Neuronal stem cell (in vitro differentiated cells): Measurements from ENCODE around the gene LRRC8E.

Source experiments
- DNase-seq: peaks from one replicate; pipeline ENCODE4 v3.0.0-alpha.2; 2013; ENCODE audit warnings: low spot score
- H2AFZ ChIP-seq: one replicate; pipeline ENCODE4 v1.6.1; 2013; ENCODE audit warnings: mild to moderate bottlenecking, low read length, inconsistent platforms
- H2AK5ac ChIP-seq: 2 replicates; pipeline ENCODE4 v1.6.1; 2013; ENCODE audit warnings: low read depth, mild to moderate bottlenecking, inconsistent platforms, low read length, moderate library complexity, mixed read lengths
- H2BK120ac ChIP-seq: 2 replicates; pipeline ENCODE4 v1.6.1; 2013; ENCODE audit warnings: low read depth, mild to moderate bottlenecking, inconsistent platforms, low read length, moderate library complexity, mixed read lengths
- H2BK12ac ChIP-seq: one replicate; pipeline ENCODE4 v1.6.1; 2013; ENCODE audit warnings: low read length, inconsistent platforms
- H2BK15ac ChIP-seq: 2 replicates; pipeline ENCODE4 v1.6.1; 2013; ENCODE audit warnings: mild to moderate bottlenecking, low read length, inconsistent platforms, mixed read lengths
- H2BK5ac ChIP-seq: one replicate; pipeline ENCODE4 v1.6.1; 2013; ENCODE audit warnings: inconsistent platforms, mild to moderate bottlenecking, low read length, moderate library complexity
- H3K14ac ChIP-seq: one replicate; pipeline ENCODE4 v1.6.1; 2013; ENCODE audit warnings: low read length, inconsistent platforms
- H3K18ac ChIP-seq: 2 replicates; pipeline ENCODE4 v1.6.1; 2013; ENCODE audit warnings: low read length, inconsistent platforms
- H3K23ac ChIP-seq: 2 replicates; pipeline ENCODE4 v1.6.1; 2013; ENCODE audit warnings: low read depth, mild to moderate bottlenecking, mixed read lengths, low read length, inconsistent platforms; ENCODE audit not compliant: poor library complexity
- H3K27ac ChIP-seq: replicated peaks from 3 replicates; pipeline ENCODE4 v1.5.1; 2013; ENCODE audit warnings: low read length, inconsistent platforms
- H3K27me3 ChIP-seq, 3 experiments: 2 replicates each; pipeline ENCODE4 v1.6.1; 2013; ENCODE audit warnings: low read length in 3 of 3, mild to moderate bottlenecking in 2 of 3, inconsistent platforms in 1 of 3, low read depth in 1 of 3, mixed read lengths in 1 of 3, moderate library complexity in 1 of 3; ENCODE audit not compliant: control insufficient read depth in 3 of 3, insufficient read depth in 3 of 3
- H3K36me3 ChIP-seq, 2 donors: replicated peaks in 1 of 2; 2 replicates each; pipeline ENCODE4 v1.6.1; 2013; ENCODE audit warnings: low read length in 2 of 2; ENCODE audit not compliant: control insufficient read depth in 2 of 2, insufficient read depth in 2 of 2
- H3K4ac ChIP-seq: 2 replicates; pipeline ENCODE4 v1.6.1; 2013; ENCODE audit warnings: inconsistent platforms, mild to moderate bottlenecking, low read length, moderate library complexity
- H3K4me1 ChIP-seq, 2 donors: 1 replicate in 1 of 2; 2 replicates in 1 of 2; pipeline ENCODE4 v1.6.1; 2013; ENCODE audit warnings: low read length in 2 of 2, low read depth in 1 of 2; ENCODE audit not compliant: control insufficient read depth in 2 of 2, insufficient read depth in 1 of 2
- H3K4me2 ChIP-seq: one replicate; pipeline ENCODE4 v1.6.1; 2013; ENCODE audit warnings: mild to moderate bottlenecking, low read length, inconsistent platforms; ENCODE audit not compliant: insufficient read depth, poor library complexity, severe bottlenecking
- H3K4me3 ChIP-seq, 2 donors: 2 replicates each; pipeline ENCODE4 v1.5.1; 2013; ENCODE audit warnings: low read length in 2 of 2, mild to moderate bottlenecking in 2 of 2, inconsistent platforms in 1 of 2, moderate library complexity in 1 of 2
- H3K79me1 ChIP-seq: one replicate; pipeline ENCODE4 v1.6.1; 2013; ENCODE audit warnings: low read depth, mild to moderate bottlenecking, inconsistent platforms, low read length, moderate library complexity
- H3K9ac ChIP-seq: one replicate; pipeline ENCODE4 v1.6.1; 2013; ENCODE audit warnings: mild to moderate bottlenecking, low read depth, low read length, inconsistent platforms; ENCODE audit not compliant: poor library complexity
- H3K9me3 ChIP-seq, 2 donors: replicated peaks in 1 of 2; 2 replicates each; pipeline versions ENCODE3 to v1.6.1; 2013; ENCODE audit warnings: low read length in 2 of 2, mild to moderate bottlenecking in 2 of 2, inconsistent platforms in 1 of 2, low read depth in 1 of 2, mixed read lengths in 1 of 2, moderate library complexity in 1 of 2; ENCODE audit not compliant: control insufficient read depth in 2 of 2, insufficient read depth in 1 of 2
- H4K8ac ChIP-seq: one replicate; pipeline ENCODE4 v1.6.1; 2013; ENCODE audit warnings: low read depth, mild to moderate bottlenecking, inconsistent platforms, low read length, moderate library complexity
- H4K91ac ChIP-seq: one replicate; pipeline ENCODE4 v1.6.1; 2013; ENCODE audit warnings: low read length, low read depth, mild to moderate bottlenecking, inconsistent platforms; ENCODE audit not compliant: poor library complexity
- WGBS, 2 donors: extraction: QIAGEN DNeasy Blood & Tissue Kit; methylation state at CpG; one replicate each; pipeline ENCODE4 v1.1.7; 2013; ENCODE audit warnings: missing lambda C conversion rate in 2 of 2, mixed read lengths in 1 of 2; ENCODE audit not compliant: insufficient read length in 2 of 2, insufficient replicate concordance in 1 of 2; ENCODE audit errors: extremely low coverage in 2 of 2; 5-methylcytosine and 5-hydroxymethylcytosine counted together

Gene LRRC8E

DNA sequence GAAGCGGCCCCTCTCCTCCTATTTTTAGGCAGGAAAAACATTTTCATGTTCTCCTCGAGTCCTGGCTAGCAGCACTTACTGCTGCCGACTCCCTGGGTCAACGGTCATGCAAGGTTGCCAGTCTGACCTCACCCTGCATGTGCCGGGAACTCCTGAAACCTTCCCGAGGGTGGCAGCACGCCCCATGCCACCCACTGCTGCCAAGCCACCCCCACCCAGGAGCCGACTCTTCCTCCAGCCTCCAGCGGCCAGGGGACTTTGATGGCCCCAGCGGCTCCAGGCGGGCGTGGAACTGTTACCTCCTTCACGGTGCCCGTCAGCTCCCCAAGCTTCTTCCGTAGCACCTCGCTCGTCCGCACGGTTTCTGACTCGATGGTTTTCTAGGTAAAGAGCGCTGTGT lies 46.5 kb downstream of the LRRC8E start:
- H2AK5ac ChIP-seq: no peak overlapping the region
- no peaks in the 10 kb centered on the region for H3K4me1 ChIP-seq
- no peak overlapping the region for H3K23ac ChIP-seq
- no peak overlapping the region for H2BK12ac ChIP-seq
- H2BK120ac ChIP-seq: no peak overlapping the region
- H3K79me1 ChIP-seq: peaks cover 6% of the 10 kb centered on the region
- no peak for DNase-seq
- H3K18ac ChIP-seq: no peak overlapping the region
- peaks cover 50 to 90% of the 10 kb centered on the region in 2 donors for H3K36me3 ChIP-seq
- no peak overlapping the region for H4K8ac ChIP-seq
- no peaks in the 10 kb centered on the region for H3K9me3 ChIP-seq
- no peak overlapping the region for H2BK15ac ChIP-seq
- H2AFZ ChIP-seq: no peak overlapping the region
- no peak overlapping the region for H3K27ac ChIP-seq
- no peak overlapping the region for H3K4me3 ChIP-seq
- peak overlapping the region; percentile 44 for H3K9ac ChIP-seq
- no CpG with 5 or more reads among the region's 21 CpGs for WGBS, 2 donors
- H4K91ac ChIP-seq: no peak overlapping the region
- H3K14ac ChIP-seq: no peak overlapping the region
- no peak overlapping the region for H3K4ac ChIP-seq
- H2BK5ac ChIP-seq: no peak overlapping the region
- no peak overlapping the region for H3K4me2 ChIP-seq
- H3K27me3 ChIP-seq: no peaks in the 10 kb centered on the region

DNA sequence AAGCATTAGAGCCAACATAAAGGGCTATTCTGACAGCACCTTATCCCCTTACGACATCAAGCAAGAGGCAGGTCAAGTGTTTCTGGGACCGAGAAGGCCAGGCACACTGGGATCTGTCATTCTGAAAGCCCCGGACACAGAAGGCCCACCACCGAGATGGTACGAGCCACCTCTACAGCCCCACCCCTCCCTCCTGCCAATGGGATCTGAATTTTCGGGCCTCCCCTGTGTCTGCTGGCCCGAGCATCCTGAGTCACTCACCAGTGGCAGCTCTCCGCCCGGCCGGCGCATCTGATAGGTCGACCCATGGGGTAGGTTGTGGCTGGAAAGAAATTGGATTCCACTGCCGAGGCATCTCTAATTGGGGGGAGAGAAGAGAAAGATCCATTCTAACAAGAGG lies 52.5 kb downstream of the LRRC8E start:
- no peak overlapping the region for H2BK5ac ChIP-seq
- DNase-seq: no peak
- no peak overlapping the region for H3K4ac ChIP-seq
- H3K14ac ChIP-seq: no peak overlapping the region
- H3K4me2 ChIP-seq: no peak overlapping the region
- H3K79me1 ChIP-seq: peaks cover 11% of the 10 kb centered on the region
- H4K91ac ChIP-seq: no peak overlapping the region
- no CpG with 5 or more reads among the region's 13 CpGs for WGBS, 2 donors
- no peak overlapping the region for H2BK15ac ChIP-seq
- peaks cover 26 to 60% of the 10 kb centered on the region in 2 donors for H3K36me3 ChIP-seq
- H3K27me3 ChIP-seq: no peaks in the 10 kb centered on the region
- H3K23ac ChIP-seq: no peak overlapping the region
- H2BK120ac ChIP-seq: no peak overlapping the region
- H3K4me3 ChIP-seq: no peak overlapping the region
- H2BK12ac ChIP-seq: no peak overlapping the region
- H2AFZ ChIP-seq: no peak overlapping the region
- H3K9ac ChIP-seq: no peak overlapping the region
- H4K8ac ChIP-seq: no peak overlapping the region
- no peaks in the 10 kb centered on the region for H3K9me3 ChIP-seq
- no peak overlapping the region for H3K27ac ChIP-seq
- peaks cover 0 to 3% of the 10 kb centered on the region in 2 donors for H3K4me1 ChIP-seq
- no peak overlapping the region for H3K18ac ChIP-seq
- H2AK5ac ChIP-seq: no peak overlapping the region

DNA sequence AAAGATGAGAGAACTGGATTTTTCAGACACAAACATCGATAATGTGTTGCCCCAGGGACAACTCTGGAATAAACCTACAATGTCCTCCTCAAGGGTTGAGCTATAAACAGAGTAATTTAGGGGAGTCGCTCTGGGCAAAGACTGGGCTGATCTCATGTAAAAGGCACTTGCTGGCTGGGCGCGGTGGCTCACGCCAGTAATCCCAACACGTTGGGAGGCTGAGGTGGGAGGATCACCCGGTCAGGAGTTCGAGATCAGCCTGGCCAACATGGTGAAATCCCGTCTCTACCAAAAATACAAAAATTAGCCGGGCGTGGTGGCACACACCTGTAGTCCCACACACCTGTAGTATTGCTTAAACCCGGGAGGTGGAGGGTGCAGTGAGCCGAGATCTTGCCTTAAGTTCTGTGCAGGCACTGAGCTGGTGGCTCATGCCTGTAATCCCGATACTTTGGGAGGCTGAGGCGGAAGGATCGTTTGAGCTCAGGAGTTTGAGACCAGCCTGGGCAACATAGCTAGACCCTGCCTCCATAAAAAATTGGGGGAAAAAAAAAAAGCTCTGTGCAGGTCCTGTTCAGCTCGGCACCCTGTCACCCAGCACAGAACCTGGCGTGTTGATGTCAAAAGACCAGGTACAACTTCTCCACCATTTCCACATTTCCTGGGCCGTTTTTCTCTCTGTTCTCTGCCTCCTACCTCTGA lies 53.7 kb downstream of the LRRC8E start:
- Histone ChIP-seq H3K23ac (no peak overlapping the region), H3K4me1 (peaks cover 0 to 3% of the 10 kb centered on the region in 2 donors)

DNA sequence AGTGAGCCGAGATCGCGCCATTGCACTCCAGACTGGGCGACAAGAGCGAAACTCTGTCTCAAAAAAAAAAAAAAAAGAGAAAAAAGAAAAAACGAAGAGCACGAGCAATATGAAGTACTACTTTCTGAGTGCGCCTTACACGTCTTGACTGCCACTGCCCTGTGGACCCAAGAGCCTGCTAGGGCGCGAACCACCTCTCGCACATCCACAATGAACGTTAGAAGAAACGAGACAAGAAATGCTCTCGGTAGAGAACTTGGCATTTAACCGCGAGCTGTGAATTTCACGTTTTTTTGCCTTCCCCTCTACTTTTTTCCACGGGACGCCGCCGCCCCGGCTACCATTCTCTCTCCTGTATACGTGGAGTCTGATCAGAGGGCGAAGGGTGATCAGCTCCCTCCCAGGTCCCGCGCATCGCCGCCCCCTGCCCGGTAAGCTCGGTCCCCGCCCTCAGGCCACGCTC lies 54.7 kb downstream of the LRRC8E start:
- Histone ChIP-seq H3K23ac (peak overlapping the region; percentile 73), H2BK5ac (peak overlapping the region; percentile 60), H2AFZ (peak overlapping the region; percentile 93), H2BK15ac (peak overlapping the region; percentile 83), H3K18ac (peak overlapping the region; percentile 95), H3K79me1 (peaks cover 7% of the 10 kb centered on the region), H2AK5ac (peak overlapping the region; percentile 97), H4K91ac (no peak overlapping the region), H3K4ac (peak overlapping the region; percentile 84), H3K27me3 (no peaks in the 10 kb centered on the region), H3K9ac (peak overlapping the region; percentile 87), H3K4me3 (peak overlapping the region; percentile 92 to 93), H3K14ac (no peak overlapping the region), H2BK120ac (no peak overlapping the region), H3K4me1 (peaks cover 0 to 3% of the 10 kb centered on the region in 2 donors), H3K36me3 (peaks cover 18 to 42% of the 10 kb centered on the region in 2 donors), H4K8ac (peak overlapping the region; percentile 52), H2BK12ac (no peak overlapping the region), H3K27ac (peak overlapping the region; percentile 80), H3K9me3 (no peaks in the 10 kb centered on the region), H3K4me2 (peak overlapping the region; percentile 93)
- WGBS, 2 donors: no CpG with 5 or more reads among the region's 33 CpGs
- no peak for DNase-seq

More for the DNA sequence above, 53.7 kb downstream of the LRRC8E start:
- H2AFZ ChIP-seq: no peak overlapping the region
- no peak overlapping the region for H2BK15ac ChIP-seq
- H3K14ac ChIP-seq: no peak overlapping the region
- no peaks in the 10 kb centered on the region for H3K9me3 ChIP-seq
- no peak overlapping the region for H4K91ac ChIP-seq
- H3K36me3 ChIP-seq: peaks cover 22 to 50% of the 10 kb centered on the region in 2 donors
- DNase-seq: no peak
- H2BK5ac ChIP-seq: no peak overlapping the region
- H3K79me1 ChIP-seq: peaks cover 9% of the 10 kb centered on the region
- H3K9ac ChIP-seq: no peak overlapping the region
- no peak overlapping the region for H2BK12ac ChIP-seq
- H3K4ac ChIP-seq: no peak overlapping the region
- no peak overlapping the region for H4K8ac ChIP-seq
- no peak overlapping the region for H3K18ac ChIP-seq
- no peaks in the 10 kb centered on the region for H3K27me3 ChIP-seq
- H2BK120ac ChIP-seq: no peak overlapping the region
- WGBS, 2 donors: no CpG with 5 or more reads among the region's 19 CpGs
- H3K27ac ChIP-seq: no peak overlapping the region
- peak overlapping the region in 1 of 2 donors; percentile 92 for H3K4me3 ChIP-seq
- H3K4me2 ChIP-seq: no peak overlapping the region
- H2AK5ac ChIP-seq: no peak overlapping the region
